Measurements from ENCODE around the gene PPP1R8. TPM values are rescaled to one million over a fixed set of nuclear protein-coding genes. Genes with fewer than 3 reads are reported as not detected.
A peak's percentile ranks its signal among the peaks of the same experiment; 100 is the strongest.

PPP1R8 gene
- total and polyA plus RNA-seq, 10 donors, result 22.5 to 39.1 (median 29.6) TPM

- Histone ChIP-seq H3K27me3 (replicated peaks in 1 of 7) (no peaks in the 10 kb centered on the region), H3K36me3 (peaks cover 0 to 98% (median 51%) of the 10 kb centered on the region in 6 donors), H3K4me3 (peak overlapping the region in 1 of 8 donors; percentile 61), H3K27ac (peak overlapping the region; percentile 54 to 97 (median 92)), H3K4me1 (peaks cover 18 to 96% (median 73%) of the 10 kb centered on the region in 6 donors), H3K9me3 (no peaks in the 10 kb centered on the region)
- DNase-seq, result peak; percentile 76
- 85 to 93% (median 89%) methylated on average over 10 to 13 of the region's 13 CpGs for WGBS, 5 donors
- TF ChIP-seq POLR2AphosphoS5 (IDR thresholded peaks at IDR 0.05) (peak; percentile 46 to 71 (median 49)), POLR2A (IDR thresholded peaks at IDR 0.05) (no peak)
- intact Hi-C loops (cut with DNase I; ENCODE audit: low total_unique reads), result no loop called here
Observed at GRCh38 chr1:27883536-27883935, 53.0 kb downstream of the PPP1R8 start.

GRCh38 chr1:27884006-27884954, 53.7 kb downstream of the PPP1R8 start:
- Histone ChIP-seq H3K36me3 (peaks cover 0 to 98% (median 49%) of the 10 kb centered on the region in 6 donors), H3K4me1 (peaks cover 18 to 96% (median 75%) of the 10 kb centered on the region in 6 donors), H3K9me3 (no peaks in the 10 kb centered on the region), H3K4me3 (peak overlapping the region in 1 of 8 donors; percentile 61), H3K27me3 (replicated peaks in 1 of 7) (no peaks in the 10 kb centered on the region), H3K27ac (peak overlapping the region; percentile 54 to 97 (median 92))
- intact Hi-C loops (cut with DNase I; ENCODE audit: low total_unique reads), result no loop called here
- DNase-seq, result peak; percentile 81
- TF ChIP-seq, protein P1, sequence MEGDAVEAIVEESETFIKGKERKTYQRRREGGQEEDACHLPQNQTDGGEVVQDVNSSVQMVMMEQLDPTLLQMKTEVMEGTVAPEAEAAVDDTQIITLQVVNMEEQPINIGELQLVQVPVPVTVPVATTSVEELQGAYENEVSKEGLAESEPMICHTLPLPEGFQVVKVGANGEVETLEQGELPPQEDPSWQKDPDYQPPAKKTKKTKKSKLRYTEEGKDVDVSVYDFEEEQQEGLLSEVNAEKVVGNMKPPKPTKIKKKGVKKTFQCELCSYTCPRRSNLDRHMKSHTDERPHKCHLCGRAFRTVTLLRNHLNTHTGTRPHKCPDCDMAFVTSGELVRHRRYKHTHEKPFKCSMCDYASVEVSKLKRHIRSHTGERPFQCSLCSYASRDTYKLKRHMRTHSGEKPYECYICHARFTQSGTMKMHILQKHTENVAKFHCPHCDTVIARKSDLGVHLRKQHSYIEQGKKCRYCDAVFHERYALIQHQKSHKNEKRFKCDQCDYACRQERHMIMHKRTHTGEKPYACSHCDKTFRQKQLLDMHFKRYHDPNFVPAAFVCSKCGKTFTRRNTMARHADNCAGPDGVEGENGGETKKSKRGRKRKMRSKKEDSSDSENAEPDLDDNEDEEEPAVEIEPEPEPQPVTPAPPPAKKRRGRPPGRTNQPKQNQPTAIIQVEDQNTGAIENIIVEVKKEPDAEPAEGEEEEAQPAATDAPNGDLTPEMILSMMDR (IDR thresholded peaks at IDR 0.05 in 8 of 11, conservative IDR thresholded peaks at IDR 0.05 in 3 of 11), result no peak
- peak; percentile 54 to 75 (median 65) for TF ChIP-seq POLR2AphosphoS5 (IDR thresholded peaks at IDR 0.05)
- 60 to 71% (median 63%) methylated on average over 24 of the region's 24 CpGs for whole genome bisulfite sequencing, 5 donors

DNA sequence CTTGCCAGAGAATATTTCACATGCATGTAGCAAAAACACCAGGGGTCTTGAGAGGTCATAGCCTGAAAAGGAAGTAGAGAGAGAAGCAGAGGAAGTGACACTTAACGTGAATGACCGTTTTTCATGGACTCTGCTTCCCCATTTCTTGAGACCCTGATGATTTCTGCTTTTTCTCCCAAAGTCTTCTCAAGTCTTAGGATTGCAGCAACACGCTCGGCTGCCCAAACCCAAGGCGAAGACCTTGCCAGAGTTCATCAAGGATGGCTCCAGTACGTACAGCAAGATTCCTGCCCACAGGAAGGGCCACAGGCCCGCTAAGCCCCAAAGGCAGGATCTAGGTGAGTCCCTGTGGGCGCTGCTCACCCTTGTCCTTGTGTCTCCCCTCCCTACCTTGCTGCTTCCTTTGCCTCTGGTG, 54.5 kb downstream of the PPP1R8 start:
- peaks cover 18 to 96% (median 78%) of the 10 kb centered on the region in 6 donors for H3K4me1 ChIP-seq
- H3K27ac ChIP-seq, result peak overlapping the region; percentile 51 to 97 (median 92)
- WGBS, 5 donors, result 37 to 66% (median 53%) methylated on average over 8 of the region's 8 CpGs
- H3K4me3 ChIP-seq, result peak overlapping the region in 1 of 8 donors; percentile 61
- peaks cover 0 to 98% (median 45%) of the 10 kb centered on the region in 6 donors for H3K36me3 ChIP-seq
- intact Hi-C loops (cut with DNase I; ENCODE audit: low total_unique reads), result no loop called here
- DNase-seq, result peak; percentile 81
- no peaks in the 10 kb centered on the region for H3K9me3 ChIP-seq
- no peaks in the 10 kb centered on the region for H3K27me3 ChIP-seq (replicated peaks in 1 of 7)
- TF ChIP-seq POLR2AphosphoS5 (IDR thresholded peaks at IDR 0.05), result peak in 2 of 3 donors; percentile 6 to 58
- TF ChIP-seq, protein P1 (IDR thresholded peaks at IDR 0.05 in 8 of 11, conservative IDR thresholded peaks at IDR 0.05 in 3 of 11), result no peak

GRCh38 chr1:27885621-27886352, 55.2 kb downstream of the PPP1R8 start:
- DNase-seq, result peak; percentile 72
- H3K4me1 ChIP-seq, result peaks cover 18 to 97% (median 85%) of the 10 kb centered on the region in 6 donors
- WGBS, 5 donors, result 51 to 80% (median 63%) methylated on average over 14 to 15 of the region's 15 CpGs
- intact Hi-C loops (cut with DNase I; ENCODE audit: low total_unique reads), result no loop called here
- TF ChIP-seq POLR2A (IDR thresholded peaks at IDR 0.05) (peak in 1 of 3 donors; percentile 31), POLR2AphosphoS5 (IDR thresholded peaks at IDR 0.05) (peak in 2 of 3 donors; percentile 57 to 80)
- TF ChIP-seq, protein P1 (IDR thresholded peaks at IDR 0.05 in 8 of 11, conservative IDR thresholded peaks at IDR 0.05 in 3 of 11), result no peak
- no peaks in the 10 kb centered on the region for H3K9me3 ChIP-seq
- peak overlapping the region in 4 of 8 donors; percentile 7 to 61 (median 24) for H3K4me3 ChIP-seq
- peak overlapping the region; percentile 51 to 97 (median 92) for H3K27ac ChIP-seq
- peaks cover 0 to 98% (median 39%) of the 10 kb centered on the region in 6 donors for H3K36me3 ChIP-seq
- H3K27me3 ChIP-seq (replicated peaks in 1 of 7), result no peaks in the 10 kb centered on the region

All from spleen (tissue), 11 donors.